Stimulated activated CD8-positive, alpha-beta memory T cell treated with anti-CD3 and anti-CD28 coated beads, Interleukin-15, amount 100 ng/mL, for 24 hours (primary cell): ENCODE results near the gene DPYD.

Experiments
- DNase-seq: peaks from one replicate; pipeline ENCODE4 v3.0.0-alpha.2; 2020; ENCODE audit warnings: low read depth

DPYD gene

GRCh38 chr1:97529600-97529999 lies 391.2 kb downstream of the DPYD start:
- DNase-seq: no peak

DNA sequence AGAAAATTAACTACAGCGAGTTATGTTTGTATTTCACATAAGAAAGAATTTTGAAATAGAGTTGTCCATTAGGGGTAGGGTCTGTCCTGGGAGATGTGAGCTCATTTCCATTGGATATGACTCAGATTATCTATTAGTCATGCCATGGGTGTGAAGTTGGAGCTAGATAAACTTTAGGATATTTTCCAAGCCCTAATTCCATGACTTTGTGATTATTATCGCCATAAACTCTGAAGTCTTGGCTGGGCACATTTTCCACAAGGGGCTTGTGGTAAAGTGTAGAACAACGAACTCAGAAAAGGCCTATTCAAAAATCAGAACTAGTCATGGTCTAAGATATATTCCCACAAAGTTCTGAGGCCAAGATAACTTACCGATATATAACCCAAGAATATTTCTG lies 396.6 kb downstream of the DPYD start:
- no peak for DNase-seq

DNA sequence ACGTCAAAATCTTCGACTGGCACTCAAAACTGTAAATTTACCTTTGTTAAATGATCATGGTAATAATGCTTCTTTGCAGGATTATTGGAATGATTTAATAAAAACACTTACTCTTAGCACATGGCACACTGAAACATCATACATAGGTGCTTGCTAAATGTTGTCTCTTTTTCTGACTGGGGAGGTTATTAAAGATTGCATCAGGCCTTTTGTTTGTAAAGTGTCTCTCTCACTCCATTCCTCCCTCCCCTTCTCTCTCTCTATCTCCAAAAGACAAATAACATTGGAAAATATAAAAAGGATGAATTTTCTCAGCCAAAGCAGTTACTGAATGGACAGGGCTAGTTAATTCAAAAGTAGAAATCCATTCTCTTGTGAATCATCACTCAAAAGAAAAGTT lies 404.2 kb downstream of the DPYD start:
- DNase-seq: no peak

DNA sequence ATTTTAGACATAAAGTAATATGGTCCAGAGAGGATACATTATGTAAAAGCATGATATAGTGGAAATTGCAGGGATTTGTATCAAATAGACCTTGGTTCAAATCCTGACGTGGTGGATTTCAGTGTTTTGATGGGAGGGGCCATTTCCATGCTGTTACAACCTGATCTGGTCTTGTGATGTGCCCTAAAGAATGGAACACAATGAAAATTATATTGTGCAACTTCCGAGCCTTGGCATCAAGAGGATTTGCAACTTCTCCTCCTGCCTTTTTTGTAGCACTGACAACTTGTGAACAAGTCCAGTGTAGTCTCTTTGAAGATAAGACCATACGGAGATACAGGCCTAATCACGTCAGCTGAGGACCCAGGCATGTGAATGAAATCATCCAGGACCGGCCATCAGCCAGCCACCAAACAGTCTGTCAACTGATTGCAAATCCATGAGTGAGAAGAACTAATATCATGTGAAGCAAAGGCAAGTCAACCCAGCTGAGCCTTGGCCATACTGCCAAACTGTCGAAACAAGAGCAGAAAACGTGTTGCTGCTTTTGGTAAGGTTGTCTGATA lies 412.1 kb downstream of the DPYD start:
- no peak for DNase-seq

DNA sequence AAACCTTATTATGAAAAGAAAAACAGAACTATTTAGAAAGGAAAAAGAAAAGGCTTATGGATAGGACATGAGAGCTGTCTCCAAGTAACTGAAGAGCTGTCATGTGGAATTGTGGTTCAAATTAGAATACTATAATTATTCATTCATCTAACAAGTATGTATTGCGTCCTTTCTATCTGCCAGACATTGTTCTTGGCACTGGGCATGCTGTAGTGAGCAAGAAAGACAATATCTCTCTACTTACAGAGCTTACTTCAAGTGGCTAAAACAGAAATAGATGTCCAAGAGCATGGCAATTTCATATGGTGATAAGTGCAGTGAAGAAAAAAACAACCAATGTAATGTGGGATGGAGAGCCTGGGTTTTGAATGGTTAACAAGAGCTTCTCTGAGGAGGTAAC lies 413.0 kb downstream of the DPYD start:
- no peak for DNase-seq

GRCh38 chr1:97506368-97506767 lies 414.5 kb downstream of the DPYD start:
- no peak for DNase-seq

- no peak for DNase-seq
Observed at GRCh38 chr1:97505816-97506215, 415.0 kb downstream of the DPYD start.

DNA sequence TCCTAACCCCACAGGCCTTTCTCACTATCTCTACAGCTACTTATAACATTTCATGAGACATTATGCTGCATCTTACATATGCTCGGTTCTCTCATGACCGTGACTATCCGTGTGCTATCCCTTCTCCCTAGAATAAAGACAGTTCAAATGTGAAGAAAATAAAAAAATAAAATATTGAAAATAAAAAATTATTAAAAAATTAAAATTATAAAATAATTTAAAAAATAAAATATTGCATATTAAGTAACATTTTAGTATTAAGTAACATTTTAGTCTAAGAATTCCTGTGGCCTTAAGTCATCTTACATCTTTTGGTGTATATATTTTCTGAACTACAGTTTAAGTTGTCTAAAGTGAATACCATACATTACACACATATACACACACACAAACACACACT lies 415.5 kb downstream of the DPYD start:
- no peak for DNase-seq

- no peak for DNase-seq
Observed at GRCh38 chr1:97502360-97502759, 418.5 kb downstream of the DPYD start.

- DNase-seq: no peak
Observed at GRCh38 chr1:97501628-97502027, 419.2 kb downstream of the DPYD start.

GRCh38 chr1:97500760-97501159 lies 420.1 kb downstream of the DPYD start:
- no peak for DNase-seq

DNA sequence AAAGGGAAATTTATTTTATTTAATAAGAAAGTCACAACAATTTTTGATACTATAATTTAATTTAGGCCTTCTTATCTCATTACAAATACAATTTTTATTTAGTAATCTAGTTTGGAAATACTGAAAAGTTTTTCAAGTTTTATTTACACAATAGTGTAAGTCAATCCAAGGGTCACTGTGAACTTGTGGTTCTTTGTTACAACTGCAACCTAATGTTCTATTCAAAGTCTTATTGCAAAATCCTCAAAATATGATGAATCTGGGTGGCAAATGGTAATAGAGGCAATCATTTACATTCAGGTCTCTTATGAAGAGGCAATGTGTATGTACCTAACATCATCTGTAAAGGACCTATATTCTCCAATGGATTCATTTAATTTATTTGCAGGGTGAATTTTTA lies 421.2 kb downstream of the DPYD start:
- DNase-seq: no peak

- no peak for DNase-seq
Observed at GRCh38 chr1:97489834-97490233, 431.0 kb downstream of the DPYD start.

- DNase-seq: no peak
Observed at GRCh38 chr1:97488530-97488929, 432.3 kb downstream of the DPYD start.

DNA sequence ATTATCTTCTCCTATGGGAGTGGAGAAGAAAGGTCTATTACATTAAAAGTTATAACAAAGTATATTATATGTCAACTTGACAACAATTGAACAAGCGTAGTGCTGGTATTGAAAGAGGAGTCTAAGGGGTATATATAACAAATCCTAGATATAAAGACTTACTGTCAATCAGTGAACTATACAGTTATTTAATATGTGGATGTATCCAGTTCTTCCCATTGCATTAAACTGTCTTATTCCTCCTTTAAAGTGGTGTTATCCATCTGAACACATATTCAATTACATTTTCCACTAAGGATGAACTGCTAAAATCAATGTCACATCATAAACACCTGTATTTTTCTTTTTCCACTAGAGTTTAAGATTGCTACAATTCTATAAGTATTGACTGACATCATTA lies 438.8 kb downstream of the DPYD start:
- DNase-seq: no peak

GRCh38 chr1:97467445-97467844 lies 453.4 kb downstream of the DPYD start:
- DNase-seq: no peak

GRCh38 chr1:97464305-97464704 lies 456.5 kb downstream of the DPYD start:
- DNase-seq: no peak

- no peak for DNase-seq
Observed at GRCh38 chr1:97461782-97462181, 459.1 kb downstream of the DPYD start.

GRCh38 chr1:97457446-97458089 lies 463.3 kb downstream of the DPYD start:
- DNase-seq: no peak

- no peak for DNase-seq
Observed at GRCh38 chr1:97451944-97452343, 468.9 kb downstream of the DPYD start.

- DNase-seq: no peak
Observed at GRCh38 chr1:97451046-97451826, 469.6 kb downstream of the DPYD start.

DNA sequence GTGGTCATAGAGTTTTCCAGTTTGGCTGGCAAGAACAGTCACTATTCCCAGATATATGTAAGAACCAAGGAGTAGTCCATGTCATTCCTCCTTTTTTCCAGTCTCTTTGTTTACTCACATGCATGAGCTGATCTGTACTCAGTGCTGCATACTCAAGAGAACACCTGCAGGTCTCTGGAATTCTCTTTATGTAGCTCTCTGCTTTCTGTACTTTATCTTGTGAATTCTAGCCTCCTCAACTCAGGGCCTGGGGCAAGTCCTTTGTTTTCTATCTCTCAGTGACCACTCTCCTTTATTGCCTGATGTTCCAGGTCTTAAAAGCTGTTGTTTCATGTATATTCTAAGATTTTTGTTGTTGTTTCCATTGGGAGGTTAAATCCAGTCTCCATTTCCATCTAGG lies 478.9 kb downstream of the DPYD start:
- no peak for DNase-seq

GRCh38 chr1:97433824-97434177 lies 487.0 kb downstream of the DPYD start:
- no peak for DNase-seq
